ENCODE results near the gene MYBBP1A. TPM values are rescaled to one million over a fixed set of nuclear protein-coding genes. Genes with fewer than 3 reads are reported as not detected.

The MYBBP1A gene
- total and polyA plus RNA-seq, 10 donors, result 24.7 to 71.2 (median 51.5) TPM

DNA sequence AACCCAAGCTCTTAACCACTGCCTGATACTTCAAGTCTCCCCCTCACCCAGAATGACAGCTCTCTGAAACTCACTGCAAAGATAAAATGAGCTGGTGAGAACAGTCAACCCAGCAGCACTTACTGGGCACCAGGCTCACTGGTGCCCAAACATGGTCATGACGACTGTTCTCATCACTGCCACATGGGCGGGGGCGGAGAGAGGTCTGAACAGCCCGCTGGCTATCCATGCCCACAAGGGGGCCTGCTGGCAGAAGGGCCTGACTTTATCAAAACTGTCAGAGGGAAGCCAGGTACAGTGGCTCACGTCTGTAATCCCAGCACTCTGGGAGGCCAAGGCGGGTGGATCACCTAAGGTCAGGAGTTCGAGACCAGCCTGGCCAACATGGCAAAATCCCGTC is 4.0 kb downstream of the MYBBP1A start:
- TF ChIP-seq POLR2AphosphoS5 (IDR thresholded peaks at IDR 0.05), result no peak
- TF ChIP-seq, protein P1, sequence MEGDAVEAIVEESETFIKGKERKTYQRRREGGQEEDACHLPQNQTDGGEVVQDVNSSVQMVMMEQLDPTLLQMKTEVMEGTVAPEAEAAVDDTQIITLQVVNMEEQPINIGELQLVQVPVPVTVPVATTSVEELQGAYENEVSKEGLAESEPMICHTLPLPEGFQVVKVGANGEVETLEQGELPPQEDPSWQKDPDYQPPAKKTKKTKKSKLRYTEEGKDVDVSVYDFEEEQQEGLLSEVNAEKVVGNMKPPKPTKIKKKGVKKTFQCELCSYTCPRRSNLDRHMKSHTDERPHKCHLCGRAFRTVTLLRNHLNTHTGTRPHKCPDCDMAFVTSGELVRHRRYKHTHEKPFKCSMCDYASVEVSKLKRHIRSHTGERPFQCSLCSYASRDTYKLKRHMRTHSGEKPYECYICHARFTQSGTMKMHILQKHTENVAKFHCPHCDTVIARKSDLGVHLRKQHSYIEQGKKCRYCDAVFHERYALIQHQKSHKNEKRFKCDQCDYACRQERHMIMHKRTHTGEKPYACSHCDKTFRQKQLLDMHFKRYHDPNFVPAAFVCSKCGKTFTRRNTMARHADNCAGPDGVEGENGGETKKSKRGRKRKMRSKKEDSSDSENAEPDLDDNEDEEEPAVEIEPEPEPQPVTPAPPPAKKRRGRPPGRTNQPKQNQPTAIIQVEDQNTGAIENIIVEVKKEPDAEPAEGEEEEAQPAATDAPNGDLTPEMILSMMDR (IDR thresholded peaks at IDR 0.05 in 8 of 11, conservative IDR thresholded peaks at IDR 0.05 in 3 of 11), result no peak
- no peak for TF ChIP-seq POLR2A (IDR thresholded peaks at IDR 0.05)
- no peak overlapping the region for H3K4me3 ChIP-seq
- peak; percentile 51 for DNase-seq
- no peak overlapping the region for H3K27ac ChIP-seq
- H3K9me3 ChIP-seq, result no peaks in the 10 kb centered on the region
- intact Hi-C loops (cut with DNase I; ENCODE audit: low total_unique reads), result no loop called here
- 83 to 94% (median 86%) methylated on average over 4 to 8 of the region's 8 CpGs for WGBS, 5 donors
- peaks cover 3 to 80% (median 75%) of the 10 kb centered on the region in 6 donors for H3K36me3 ChIP-seq
- peaks cover 11 to 40% (median 25%) of the 10 kb centered on the region in 6 donors for H3K4me1 ChIP-seq
- no peaks in the 10 kb centered on the region for H3K27me3 ChIP-seq (replicated peaks in 1 of 7)

DNA sequence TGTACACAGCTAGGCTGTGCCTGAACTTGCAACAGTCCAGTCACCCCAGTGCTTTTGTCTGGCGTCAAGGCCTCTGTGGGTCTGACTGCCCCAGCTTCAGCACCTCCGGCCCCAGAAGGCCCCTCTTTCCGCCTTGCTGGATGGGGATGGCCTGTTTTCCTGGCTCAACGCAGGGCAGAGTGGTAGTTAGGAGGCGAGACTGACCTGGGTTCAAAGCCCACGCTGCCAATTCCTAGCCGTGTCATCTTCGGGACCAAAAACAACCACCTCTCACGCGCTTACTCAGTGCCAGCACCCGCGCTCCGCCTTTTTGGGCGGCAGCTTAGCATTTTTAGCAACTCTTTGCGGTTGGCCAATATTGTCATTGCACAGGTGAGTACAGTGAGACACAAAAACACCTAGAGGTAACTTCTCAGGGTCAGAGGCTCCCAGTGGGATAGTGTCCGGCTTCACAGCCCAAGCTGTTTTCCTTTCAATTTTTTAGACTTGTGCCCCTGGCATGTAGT is 4.6 kb downstream of the MYBBP1A start:
- peak; percentile 61 for DNase-seq
- TF ChIP-seq, protein P1 (IDR thresholded peaks at IDR 0.05 in 8 of 11, conservative IDR thresholded peaks at IDR 0.05 in 3 of 11), result no peak
- TF ChIP-seq POLR2AphosphoS5 (IDR thresholded peaks at IDR 0.05) (no peak), POLR2A (IDR thresholded peaks at IDR 0.05) (no peak)
- WGBS, 5 donors, result 94 to 96% (median 95%) methylated on average over 16 of the region's 16 CpGs
- no peaks in the 10 kb centered on the region for H3K27me3 ChIP-seq (replicated peaks in 1 of 7)
- H3K4me3 ChIP-seq, result no peak overlapping the region
- H3K9me3 ChIP-seq, result no peaks in the 10 kb centered on the region
- H3K4me1 ChIP-seq, result peaks cover 11 to 34% (median 20%) of the 10 kb centered on the region in 6 donors
- intact Hi-C loops (cut with DNase I; ENCODE audit: low total_unique reads), result no loop called here
- peak overlapping the region in 2 of 8 donors; percentile 0 to 40 for H3K27ac ChIP-seq
- H3K36me3 ChIP-seq, result peaks cover 3 to 86% (median 80%) of the 10 kb centered on the region in 6 donors

DNA sequence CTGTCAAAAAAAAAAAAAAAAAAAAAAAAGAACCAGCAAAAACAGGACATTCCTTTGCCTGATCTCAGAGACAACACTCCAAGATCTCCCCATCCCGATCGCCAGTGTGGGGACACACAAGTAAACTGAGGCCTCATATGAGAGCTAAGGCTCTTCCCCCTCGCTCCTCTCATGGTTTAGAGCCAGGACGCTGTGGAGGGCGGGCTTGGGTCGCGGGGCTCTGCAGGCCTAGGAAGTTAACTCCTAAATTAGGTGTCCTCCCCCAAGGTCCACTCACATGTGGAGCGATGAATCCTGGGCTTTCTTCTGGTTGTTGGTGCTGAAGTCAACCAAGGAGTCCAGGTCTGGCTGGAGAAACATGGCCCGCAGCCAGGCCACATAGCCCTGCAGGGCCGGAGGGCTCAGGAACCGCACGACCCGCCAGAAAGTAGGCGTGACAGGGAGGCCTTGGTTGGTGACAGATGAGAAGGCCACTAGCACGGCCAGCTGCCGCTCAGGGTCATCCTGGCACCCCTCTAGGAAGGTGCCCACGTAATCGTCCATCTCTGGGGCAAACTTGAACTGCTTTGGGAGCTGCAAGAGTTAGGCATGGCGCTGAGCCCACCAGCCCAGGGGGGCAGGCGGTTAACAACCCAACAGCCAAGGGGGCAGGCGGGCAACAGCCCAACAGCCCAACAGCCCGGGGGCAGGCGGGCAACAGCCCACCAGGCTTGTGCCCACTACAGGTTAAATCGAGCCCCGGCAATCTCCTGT is 5.2 kb downstream of the MYBBP1A start:
- no peaks in the 10 kb centered on the region for H3K9me3 ChIP-seq
- DNase-seq, result peak; percentile 74
- peaks cover 3 to 92% (median 85%) of the 10 kb centered on the region in 6 donors for H3K36me3 ChIP-seq
- intact Hi-C loops (cut with DNase I; ENCODE audit: low total_unique reads), result no loop called here
- no peaks in the 10 kb centered on the region for H3K27me3 ChIP-seq (replicated peaks in 1 of 7)
- H3K4me1 ChIP-seq, result peaks cover 11 to 29% (median 20%) of the 10 kb centered on the region in 6 donors
- H3K4me3 ChIP-seq, result no peak overlapping the region
- TF ChIP-seq POLR2A (IDR thresholded peaks at IDR 0.05), result no peak
- peak in 2 of 3 donors; percentile 26 to 43 for TF ChIP-seq POLR2AphosphoS5 (IDR thresholded peaks at IDR 0.05)
- peak overlapping the region in 2 of 8 donors; percentile 0 to 40 for H3K27ac ChIP-seq
- WGBS, 5 donors, result 86 to 91% (median 87%) methylated on average over 15 to 25 of the region's 25 CpGs

DNA sequence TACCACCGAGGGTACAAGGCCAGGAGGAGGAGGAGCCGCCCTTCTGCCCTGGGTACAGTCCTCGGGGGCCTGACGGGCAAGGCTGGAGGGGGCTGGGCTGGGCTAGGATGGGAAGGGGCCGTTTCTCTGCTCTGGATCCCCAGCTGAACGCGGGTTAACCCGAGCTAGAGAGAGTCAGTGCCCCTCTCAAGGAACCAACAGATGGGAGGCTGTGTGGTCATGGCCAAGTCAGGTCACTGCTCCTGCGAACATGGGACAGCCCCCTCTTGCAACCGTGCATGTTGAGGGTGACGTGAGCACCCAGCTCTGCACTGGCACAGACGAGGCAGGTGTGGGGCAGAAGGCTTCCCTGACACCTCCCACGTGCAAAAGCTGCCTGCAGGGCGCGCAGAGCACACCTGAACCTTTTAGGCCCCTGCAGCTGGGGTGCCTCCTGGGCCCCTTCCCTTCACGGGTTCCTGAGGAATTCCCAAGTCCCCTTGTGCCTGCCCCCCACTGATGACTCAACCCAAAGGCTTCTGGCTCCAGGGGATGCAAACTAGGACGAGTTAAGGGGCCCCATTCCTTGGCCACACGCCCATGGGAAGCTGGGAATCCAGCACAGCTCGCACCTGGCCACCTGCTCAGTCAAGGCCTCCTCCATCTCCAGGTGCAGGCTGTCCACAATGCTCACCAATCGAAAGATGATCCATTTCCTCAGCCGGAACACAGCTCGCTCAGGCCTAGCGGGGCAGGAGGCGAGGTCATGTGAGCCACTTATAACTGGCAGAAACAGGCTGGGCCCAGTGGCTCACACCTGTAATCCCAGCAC is 6.3 kb downstream of the MYBBP1A start:
- 89 to 92% (median 91%) methylated on average over 9 to 24 of the region's 24 CpGs for WGBS, 5 donors
- H3K9me3 ChIP-seq, result no peaks in the 10 kb centered on the region
- intact Hi-C loops (cut with DNase I; ENCODE audit: low total_unique reads), result no loop called here
- H3K4me1 ChIP-seq, result peaks cover 2 to 27% (median 15%) of the 10 kb centered on the region in 6 donors
- H3K36me3 ChIP-seq, result peaks cover 3 to 100% (median 94%) of the 10 kb centered on the region in 6 donors
- no peak overlapping the region for H3K4me3 ChIP-seq
- TF ChIP-seq POLR2AphosphoS5 (IDR thresholded peaks at IDR 0.05) (peak in 1 of 3 donors; percentile 50), POLR2A (IDR thresholded peaks at IDR 0.05) (no peak)
- no peak overlapping the region for H3K27ac ChIP-seq
- DNase-seq, result peak; percentile 58
- H3K27me3 ChIP-seq (replicated peaks in 1 of 7), result no peaks in the 10 kb centered on the region
